ENCODE results near the gene NAA40.

NAA40 gene

DNA sequence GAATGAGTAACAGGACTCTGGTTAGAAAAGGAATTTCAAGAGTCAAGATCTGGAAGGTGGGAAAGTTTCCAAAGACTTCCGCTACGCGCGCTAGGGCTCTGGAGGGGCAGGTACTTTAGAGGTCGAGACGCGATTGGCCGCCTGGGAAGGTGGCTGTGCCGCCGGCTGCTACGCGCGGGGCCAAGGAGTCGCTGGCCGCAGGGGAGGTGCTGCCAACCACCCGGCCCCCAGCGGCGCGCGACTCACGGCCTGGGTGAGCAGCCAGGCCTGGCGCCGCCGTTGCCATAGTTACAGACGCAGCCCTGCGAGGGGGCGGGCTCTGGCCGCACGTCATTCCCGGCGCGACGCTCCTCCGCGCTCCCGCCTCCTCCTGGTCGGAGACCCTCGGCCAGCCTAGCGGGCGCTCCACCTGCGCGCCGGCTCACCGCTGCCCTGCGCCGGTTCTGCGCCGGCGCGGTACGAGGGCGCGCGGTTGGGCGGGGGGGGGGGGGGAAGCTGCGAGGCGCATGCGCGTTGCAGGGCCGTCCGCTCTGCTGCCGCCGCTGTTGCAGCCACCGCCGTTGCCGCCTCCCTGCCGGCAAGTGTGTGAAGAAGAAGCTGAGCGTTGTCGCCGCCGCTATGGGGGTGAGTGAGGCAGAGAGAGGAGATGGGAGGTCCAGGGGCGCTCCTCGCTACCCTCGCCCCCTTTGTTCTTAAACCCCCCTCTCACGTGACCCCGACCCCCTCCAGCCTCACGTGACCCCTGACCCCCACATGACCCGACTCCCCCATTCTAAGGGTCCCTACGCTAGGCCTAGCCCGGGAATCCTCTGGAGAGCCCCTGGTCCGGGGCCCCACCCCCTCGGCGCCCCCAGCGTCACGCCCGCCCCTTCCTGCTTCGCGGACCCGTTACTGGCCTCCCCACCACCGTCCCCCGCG, at the start of gene NAA40:
NAA40 (plus strand) TSS at position 524 of the 918 bp plus-strand sequence; CDS start at position 619, 95 bp downstream.
- peak; percentile 99 for DNase-seq

DNA sequence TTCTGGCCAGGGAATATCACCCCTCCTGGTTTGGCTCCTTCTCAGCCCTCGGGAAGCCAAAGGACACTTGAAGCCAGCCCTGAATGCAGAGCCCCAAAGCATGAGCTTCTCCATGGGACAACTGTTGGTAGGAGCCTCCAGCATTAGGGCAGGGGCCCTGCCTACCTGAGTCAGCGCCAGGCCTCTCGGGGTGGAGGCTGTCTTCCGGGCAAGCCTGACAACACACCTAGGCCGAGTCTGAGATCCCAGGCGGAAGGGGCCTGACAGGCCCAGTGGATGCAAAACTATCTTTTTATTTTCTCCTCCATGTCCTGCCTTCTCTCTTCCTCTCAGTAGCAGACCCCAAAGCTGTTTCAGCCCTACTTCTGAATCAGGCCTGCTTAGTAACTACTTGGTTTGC, 49.5 kb upstream of the NAA40 start:
- no peak for DNase-seq

DNA sequence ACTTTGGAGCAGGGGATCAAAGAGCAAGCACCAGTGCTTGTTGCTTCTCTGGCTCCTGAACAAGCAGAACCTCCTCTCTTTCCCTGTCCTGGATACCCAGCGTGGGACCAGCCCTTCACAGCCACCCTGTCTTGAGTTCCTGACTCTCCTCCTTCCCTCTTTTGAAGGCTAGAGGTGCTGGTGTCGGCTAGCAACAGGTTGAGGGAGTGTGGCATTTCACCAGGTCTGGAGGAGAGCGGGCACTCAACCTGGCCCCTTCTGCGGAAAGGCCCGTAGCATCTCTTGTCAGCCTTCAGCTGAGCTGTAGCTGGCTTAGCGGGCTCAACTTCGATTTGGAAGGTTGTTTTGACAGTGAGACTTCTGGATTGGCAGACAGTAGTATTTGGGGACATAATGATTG, 48.4 kb upstream of the NAA40 start:
- DNase-seq = no peak

DNA sequence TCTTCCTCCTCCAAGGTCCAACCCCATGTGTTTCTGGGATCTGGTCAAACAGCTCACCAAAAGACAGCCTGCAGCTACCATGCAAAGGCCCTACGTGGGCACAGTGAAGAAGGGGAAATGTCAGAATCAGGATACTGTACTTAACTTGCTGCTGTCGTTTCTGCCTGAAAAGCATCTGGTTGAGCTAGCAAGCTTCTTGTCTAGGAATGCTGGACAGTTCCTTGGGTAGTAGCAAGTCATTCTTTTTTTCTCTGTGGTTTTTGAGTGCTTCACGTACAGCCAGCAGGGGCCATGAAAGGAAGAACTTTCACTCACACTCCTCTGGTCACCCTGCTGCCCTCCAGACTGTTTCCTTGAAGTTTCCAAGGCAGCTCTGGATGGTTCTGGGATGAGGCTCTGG, 46.6 kb upstream of the NAA40 start:
- peak; percentile 72 for DNase-seq

DNA sequence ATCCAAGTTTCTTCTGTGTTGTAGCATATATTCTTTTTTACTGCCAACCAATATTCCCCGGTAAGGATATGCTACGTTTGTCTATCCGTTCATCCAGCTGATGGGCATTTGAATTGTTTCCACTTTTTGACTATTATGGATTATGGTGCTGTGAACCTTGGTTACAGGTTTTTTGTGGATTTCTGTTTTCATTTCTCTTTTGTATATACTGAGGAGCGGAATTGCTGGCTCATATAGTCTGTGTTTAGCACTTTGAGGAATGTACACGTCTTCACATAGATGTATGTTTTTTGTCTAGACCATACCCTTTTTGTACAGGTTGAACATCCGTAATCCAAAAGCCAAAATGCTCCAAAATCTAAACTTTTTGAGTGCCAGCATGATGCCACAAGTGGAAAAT, 45.4 kb upstream of the NAA40 start:
- no peak for DNase-seq

DNA sequence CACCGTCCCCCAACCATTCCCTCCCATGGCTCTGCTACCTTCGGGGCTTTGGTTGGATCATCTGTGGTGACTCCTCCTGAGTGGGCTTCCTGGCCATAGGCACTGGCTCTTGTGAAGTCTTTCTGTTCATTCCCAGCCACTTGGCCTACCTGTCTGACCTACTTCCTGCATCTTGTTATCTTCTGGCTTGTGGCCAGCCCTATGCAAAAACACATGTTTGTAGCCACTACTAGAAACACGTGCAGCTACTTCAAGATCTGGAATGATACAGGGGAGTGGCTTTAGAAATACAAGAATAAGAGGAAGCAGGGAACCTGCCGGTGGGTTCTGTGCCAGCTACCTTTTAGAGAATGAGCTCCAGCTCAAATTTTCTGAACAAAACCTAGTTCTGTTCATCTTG, 42.7 kb upstream of the NAA40 start:
- DNase-seq = no peak

DNA sequence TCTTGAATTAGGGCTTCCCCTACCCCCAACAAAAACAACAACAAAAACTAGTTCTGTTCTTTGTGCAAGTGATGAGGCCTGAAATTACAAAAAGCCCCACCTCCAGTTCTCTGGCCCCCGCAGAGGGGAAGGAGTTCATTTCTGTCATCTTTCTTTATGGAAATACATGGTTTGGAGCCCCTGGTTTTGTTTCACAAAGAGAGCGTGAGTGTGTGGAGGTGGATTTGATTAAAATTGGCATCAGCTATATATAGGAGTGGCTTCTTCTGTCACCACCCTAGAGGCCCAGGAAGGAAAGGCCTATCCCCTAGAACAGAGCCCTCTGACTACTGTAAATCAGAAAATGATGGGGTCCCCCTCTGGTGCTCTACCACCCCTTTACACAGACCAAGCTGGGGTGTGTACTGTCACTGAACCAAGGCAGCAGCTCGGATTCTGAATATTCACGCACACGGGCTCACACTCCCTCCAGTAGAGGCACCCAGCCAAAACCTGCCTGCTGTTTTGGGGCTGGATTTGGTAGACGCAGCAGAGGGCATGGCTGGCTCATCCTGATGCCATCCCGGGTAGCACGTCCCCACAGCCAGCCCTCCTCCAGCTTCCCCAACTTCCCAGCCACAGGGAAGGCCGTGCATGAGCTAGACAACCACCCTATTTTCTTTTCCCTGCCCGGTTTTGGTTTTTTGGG, 41.2 kb upstream of the NAA40 start:
- no peak for DNase-seq

DNA sequence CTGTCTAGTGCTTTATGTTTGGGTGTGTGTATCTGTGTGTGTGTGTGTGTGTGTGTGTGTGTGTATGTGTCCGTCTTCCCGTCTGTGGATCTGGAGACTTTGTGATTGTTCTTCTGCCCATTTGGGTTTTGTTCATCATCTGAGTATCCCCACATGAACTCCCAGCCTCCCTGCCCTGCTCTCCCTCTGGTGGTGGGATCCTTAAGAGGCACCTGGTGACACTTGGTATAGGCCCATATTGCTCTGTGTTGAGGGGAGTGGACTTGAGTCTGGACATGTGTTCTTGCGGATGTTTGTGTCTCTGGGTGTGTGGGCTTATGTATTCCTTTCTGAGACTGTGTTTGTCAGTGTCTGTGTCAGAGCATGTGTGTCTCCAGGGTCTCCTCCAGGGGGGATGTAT, 37.1 kb upstream of the NAA40 start:
- DNase-seq = peak; percentile 66

DNA sequence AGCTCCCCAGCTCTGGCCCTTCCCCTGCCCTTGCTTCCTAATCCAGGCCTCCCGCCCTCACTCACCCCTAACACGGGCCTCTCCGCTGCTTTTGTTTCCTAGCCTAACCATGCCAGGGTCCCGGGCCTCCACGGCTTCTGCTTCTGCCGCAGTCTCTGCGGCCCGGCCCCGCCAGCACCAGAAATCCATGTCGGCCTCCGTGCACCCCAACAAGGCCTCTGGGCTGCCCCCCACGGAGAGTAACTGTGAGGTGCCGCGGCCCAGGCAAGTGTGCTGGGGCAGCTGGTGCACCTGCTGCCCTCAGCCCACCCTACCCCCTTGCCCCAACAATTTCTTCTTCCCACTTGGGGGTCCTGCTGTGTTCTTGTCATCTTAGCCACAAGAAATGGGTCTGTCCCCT, 34.9 kb upstream of the NAA40 start:
- DNase-seq = no peak

DNA sequence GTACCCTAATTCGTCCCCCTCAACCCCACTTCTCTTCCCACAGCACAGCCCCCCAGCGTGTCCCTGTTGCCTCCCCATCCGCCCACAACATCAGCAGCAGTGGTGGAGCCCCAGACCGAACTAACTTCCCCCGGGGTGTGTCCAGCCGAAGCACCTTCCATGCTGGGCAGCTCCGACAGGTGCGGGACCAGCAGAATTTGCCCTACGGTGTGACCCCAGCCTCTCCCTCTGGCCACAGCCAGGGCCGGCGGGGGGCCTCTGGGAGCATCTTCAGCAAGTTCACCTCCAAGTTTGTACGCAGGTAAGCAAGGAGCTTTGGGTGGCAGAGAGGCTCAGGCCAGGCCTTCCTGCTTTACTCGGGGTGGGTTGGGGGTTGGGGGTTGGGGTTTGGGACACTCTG, 34.1 kb upstream of the NAA40 start:
- no peak for DNase-seq

DNA sequence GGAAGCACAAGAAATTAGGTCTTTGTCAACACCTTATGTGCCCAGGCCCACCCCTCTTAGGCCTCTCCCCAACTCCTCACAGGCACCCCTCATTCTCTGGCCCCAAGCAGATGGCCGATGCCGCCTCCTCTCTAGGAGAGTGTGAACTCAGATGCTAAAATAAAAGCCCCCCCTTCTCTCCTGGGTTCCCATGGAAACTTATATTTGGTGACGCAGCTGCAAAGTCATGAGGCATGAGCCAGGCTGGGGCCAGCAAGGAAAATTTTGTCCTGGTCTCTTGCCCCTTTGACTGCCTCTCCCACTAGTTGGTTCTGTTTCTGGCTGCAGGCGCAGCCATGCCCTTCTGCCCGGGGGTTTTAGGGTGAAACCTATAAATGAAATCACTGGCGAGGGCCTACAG, 33.6 kb upstream of the NAA40 start:
- no peak for DNase-seq

DNA sequence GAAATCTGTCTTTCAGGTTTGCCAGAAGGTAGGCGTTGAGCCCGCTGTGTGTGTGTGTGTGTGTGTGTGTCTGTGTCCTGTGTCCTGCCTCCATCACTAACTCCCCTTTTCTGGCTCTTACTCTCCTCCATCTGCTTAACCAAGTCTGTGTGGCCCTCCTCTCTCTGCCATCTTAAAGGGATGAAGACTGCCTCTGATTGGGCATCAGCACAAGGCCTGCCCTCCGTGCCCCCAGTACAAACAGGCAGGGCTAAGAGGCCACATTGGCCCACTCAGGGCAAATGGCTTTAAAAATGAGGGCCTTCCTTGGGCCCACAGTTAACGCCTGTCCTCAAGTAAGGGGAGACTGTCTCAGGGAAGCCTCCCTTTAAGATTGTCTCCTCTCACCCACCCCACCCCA, 32.7 kb upstream of the NAA40 start:
- no peak for DNase-seq

DNA sequence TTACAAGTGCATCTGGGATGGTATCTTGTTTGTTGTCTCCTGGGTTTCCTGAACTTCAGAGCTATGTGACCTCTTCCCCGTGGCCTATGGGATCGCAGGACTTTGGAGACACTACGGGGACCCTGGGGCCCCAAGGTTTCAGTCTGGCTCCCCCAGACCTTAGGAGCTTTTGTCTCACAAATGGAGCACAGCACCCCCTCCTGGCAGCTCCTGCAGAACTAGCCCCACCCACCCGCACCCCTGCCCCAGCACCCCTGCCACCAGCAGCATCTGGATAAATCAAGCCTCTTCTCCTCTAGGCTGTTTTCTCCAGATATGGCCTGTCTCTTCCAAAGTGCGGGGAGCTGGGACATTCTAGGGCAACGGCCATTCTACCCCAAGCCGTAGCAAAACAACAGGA, 32.2 kb upstream of the NAA40 start:
- DNase-seq = peak; percentile 67

DNA sequence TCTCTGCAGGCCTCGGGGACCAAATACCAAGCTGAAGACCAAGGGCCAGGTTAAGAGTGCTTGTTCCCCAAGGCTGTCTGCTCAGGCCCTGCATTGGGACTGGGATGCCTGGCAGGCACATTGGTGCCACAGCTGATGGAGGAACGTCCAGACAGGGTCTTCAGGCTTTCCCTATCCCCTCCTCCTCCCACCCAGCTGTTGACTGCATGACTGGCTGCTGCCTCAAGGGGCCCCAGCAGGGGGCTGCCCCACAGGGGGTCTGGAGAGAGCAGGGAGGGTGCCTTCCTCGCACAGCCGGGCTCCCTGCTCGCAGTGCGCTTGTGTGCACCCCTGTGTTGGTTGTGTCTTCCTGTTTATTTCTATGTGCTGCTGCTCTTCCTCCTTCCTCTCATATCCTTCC, 31.7 kb upstream of the NAA40 start:
- DNase-seq = no peak

DNA sequence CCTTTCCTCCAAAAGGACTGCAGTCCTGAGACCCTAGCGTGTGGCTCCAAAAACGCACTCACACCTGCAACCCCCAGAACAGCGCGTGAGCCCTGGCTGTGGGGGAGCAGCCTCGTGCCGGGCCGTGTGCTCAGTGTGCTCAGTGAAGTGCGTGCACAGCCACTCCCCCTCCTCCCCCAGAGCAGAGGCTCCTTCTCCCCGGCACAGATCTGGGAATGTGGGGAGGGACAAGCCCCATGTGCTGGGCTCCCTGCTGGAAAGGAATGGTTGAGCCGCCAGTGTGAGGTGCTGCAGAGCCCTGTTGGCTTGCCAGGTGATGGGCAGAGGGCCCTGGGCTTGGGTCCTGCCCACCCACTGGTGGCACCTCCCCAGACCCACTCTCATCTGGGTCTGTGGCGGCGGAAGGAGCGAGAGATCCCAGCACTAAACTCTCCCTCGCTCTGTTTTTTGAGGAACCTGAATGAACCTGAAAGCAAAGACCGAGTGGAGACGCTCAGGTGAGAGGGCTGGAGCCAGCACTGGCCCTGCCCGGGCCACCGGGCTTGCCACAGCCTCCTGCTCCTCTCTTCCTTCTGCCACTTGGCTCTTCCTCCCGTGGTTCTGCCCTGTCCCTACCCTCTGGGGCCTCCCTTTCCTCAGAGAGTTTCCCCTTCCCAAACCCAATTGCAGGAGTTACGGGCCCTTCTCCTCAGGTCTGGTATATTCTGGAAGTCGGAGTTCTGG, 30.8 kb upstream of the NAA40 start:
- DNase-seq = no peak

DNA sequence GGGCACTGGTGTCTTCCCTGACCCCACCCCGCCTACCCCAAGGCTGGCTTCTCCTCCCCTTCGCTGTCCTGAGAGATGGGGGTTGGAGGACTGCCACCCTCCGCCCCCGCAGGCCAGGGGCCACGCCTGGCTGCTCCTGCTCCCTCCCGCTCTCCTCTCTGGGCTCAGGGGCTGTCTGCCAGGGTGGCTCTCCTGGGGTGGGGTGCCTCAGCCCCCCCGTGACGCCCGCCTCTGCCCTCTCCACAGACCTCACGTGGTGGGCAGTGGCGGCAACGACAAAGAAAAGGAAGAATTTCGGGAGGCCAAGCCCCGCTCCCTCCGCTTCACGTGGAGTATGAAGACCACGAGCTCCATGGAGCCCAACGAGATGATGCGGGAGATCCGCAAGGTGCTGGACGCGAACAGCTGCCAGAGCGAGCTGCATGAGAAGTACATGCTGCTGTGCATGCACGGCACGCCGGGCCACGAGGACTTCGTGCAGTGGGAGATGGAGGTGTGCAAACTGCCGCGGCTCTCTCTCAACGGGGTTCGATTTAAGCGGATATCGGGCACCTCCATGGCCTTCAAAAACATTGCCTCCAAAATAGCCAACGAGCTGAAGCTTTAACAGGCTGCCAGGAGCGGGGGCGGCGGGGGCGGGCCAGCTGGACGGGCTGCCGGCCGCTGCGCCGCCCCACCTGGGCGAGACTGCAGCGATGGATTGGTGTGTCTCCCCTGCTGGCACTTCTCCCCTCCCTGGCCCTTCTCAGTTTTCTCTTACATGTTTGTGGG, 30.0 kb upstream of the NAA40 start:
- no peak for DNase-seq

DNA sequence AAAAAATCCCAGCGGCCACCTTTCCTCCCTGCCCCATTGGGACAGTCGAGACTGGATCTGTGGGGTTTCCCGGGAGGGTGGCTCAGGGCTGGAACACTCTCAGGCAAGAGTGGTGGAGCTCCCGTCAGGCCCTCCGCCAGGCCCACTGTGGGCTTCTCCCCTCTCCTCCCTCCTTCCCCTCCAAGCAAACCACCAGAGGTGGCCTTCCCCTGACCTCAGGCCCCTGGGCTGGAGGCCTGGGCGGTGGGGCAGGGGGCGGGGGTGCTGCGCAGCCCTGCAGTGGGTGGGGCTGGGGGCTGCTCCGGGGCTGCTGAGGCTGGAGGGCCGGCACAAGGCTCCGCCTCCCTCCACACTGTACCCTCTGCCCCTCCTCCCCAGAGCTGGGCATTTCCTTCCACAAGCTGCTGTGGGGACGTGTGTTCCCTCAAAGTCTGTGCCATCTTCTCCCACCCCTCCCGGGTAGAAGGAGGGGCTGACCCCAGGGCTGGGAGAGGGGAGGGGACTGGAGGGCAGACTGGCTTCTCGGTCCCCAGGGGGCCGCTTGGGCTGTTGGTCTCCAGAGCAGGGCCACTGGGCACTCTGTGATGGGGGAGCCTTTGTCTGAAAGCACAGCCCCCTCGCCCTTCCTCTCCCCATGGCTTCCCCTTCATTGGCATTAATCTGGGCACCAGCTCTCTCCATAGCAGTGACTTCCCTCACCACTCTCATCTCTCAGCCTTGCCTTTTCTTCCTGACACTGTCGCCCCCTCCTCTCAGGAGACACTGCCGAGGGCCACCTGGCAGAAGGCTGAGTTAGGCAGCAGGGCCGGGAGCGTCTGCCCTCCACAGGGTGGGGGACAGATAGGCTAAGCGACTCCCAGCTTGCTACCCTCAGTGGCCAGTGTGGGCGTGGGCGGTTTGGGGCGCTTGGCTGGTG, 29.0 kb upstream of the NAA40 start:
- DNase-seq = peak; percentile 41

DNA sequence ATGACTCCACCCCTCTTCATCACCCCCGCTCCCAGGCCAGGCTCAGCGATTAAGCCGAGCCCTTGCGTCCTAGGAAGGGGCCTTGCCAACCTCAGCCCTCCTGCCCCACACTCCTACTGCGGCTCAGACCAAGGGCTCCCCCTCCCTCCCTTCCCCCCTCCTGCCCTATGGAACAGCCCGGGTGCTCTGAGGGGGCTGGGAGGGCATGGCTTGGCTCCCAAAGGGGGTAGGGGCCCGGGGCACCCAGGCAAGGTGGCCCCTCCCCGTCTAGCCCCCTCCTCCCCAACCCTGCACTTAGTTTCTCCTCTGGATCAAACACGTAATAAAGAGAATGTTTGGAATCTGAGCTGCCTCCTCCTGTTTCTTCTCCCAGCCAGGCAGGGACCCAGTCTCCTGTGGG, 28.1 kb upstream of the NAA40 start:
- no peak for DNase-seq

DNA sequence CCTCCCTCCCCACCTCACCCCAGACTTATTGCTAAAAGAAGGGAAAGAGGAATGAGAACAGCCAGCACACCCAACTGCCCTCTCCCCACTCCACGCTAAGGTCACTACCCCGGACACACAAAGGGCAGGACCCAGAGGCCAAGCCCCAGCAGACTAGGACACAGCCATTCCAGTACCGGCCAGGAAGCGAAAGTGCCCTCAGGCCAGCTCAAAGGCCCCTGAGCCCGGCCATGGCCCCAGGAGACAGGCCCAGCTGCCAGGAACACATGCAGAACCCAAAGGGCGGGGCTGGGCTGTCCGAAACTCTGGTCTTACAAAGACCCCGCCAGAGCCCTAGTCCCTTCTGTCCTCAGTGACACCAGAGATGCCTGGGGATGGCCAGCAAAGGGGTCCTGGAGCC, 27.4 kb upstream of the NAA40 start:
- DNase-seq = no peak

DNA sequence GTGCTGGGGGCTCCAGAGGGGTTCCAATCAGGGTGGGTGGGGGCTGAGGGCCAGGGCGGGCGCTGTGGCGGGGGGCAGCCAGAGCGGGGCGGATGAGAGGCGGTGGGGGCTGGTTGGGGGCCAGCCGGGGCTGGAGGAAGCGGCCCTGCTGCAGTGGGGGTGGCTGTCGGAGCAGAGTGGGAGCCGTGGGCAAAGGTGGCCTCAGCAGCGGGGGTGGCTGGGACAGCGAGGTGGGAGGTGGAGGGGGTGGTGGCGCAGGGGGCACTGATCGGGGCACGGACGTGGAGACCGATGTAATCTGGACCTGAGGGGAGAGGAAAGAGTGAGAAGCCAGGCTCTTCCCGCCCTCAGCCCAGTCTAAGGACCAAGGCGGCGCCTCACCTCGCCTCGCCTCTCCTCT, 26.9 kb upstream of the NAA40 start:
- no peak for DNase-seq

DNA sequence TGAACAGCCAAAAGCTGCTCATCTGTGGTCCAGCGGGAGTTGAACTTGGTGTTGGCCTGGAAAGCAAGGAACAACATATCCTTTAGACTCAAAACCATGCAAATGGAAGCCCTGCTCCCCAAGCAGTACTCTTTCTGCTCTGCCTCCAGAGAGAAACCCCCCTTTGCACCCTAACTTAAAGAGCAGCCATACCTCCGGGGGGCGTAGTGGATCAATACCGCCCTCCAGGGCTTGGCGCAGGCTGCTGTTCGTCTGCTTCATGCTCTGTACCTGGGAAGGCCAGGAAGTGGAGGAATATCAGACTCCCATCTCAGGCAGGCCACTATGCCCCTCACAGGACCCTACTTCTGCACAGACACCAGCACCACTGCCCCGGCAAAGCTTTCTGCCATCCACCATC, 26.1 kb upstream of the NAA40 start:
- no peak for DNase-seq
